HG02981 (cell line): ENCODE measurements around the gene WDR18.

Experiments used
- ATAC-seq: cut with Tn5 transposase; IDR thresholded peaks from one replicate; pipeline ENCODE4 v1.9.1; 2021; ENCODE audit warnings: mild to moderate bottlenecking, moderate library complexity; ENCODE audit not compliant: unreplicated experiment

Gene WDR18

GRCh38 chr19:964116-964520 lies 20.0 kb upstream of the WDR18 start:
- ATAC-seq, result no peak

GRCh38 chr19:964761-965694 lies 19.1 kb upstream of the WDR18 start:
- ATAC-seq, result no peak

GRCh38 chr19:966485-967088 lies 17.6 kb upstream of the WDR18 start:
- no peak for ATAC-seq

DNA sequence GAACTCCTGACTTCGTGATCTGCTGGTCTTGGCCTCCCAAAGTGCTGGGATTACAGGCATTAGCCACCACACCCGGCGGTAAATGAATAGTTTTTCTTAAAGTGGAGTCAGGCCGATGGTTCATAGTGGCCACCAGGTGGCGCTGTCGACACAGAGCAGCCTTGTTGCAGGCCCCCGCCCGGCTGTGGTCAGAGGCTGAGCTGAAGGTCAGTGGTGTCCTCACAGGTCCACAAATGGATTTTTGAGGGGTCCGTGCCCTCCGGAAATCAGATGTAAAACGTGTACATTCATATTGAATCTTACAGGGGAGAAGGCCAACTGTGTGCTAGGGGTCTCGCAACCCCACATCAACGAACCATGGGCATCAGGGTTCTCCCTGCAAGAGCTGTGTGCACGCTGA lies 13.4 kb upstream of the WDR18 start:
- no peak for ATAC-seq

DNA sequence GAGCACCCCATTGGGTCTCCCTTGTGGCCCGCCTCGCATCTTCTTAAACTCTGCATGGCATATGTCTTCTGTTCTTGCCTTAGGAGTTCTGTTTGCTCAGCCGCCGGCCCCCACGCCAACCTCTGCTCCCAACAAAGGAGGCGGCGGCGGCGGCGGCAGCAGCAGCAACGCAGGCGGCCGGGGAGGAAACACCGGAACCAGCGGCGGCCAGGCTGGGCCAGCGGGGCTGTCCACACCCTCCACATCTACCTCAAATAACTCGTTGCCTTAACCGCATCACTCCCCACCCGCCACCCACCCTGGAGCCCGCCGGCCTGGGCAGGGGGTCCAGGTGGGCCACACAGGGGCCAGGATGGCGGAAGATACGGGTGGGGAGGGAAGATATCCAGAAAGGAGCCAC lies 12.3 kb upstream of the WDR18 start:
- no peak for ATAC-seq

- no peak for ATAC-seq
Measured at GRCh38 chr19:972281-972680, 11.9 kb upstream of the WDR18 start.

- ATAC-seq, result no peak
Measured at GRCh38 chr19:973726-974563, 10.2 kb upstream of the WDR18 start.

DNA sequence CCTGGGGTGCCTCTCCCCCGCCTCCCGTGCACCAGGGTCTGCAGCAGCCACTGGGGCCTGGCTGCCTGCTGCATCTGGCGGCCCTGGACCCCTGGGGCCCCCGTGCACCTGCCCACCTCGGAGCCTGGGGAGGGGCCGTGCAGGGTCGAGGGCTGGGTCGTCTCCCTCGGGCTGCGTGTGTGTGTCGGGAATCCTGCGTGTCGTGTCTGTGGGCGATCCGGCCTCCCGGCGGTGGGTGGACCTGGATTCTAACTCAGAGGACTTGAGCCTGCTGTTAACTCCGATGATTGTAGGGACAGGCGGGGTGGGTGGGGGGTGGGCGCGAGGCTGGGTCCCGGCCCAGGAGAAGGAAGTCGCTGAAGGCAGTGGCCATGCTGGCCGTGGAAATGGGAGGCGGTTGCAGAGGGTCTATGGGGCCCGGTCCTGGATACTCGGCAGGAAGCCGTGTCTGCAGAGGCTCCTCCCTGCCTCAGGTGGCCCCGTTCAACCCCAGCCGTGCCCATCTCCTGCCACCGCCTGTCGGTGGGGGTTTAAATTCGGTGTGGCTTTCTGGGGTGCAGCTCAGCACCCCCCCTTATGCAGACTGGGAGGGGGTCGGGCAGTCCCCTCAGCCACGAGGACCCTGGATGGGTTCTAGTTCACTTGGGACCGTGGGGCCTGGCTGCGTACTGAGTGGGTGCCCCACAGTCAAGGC lies 9.4 kb upstream of the WDR18 start:
- no peak for ATAC-seq

- no peak for ATAC-seq
Measured at GRCh38 chr19:976476-976875, 7.7 kb upstream of the WDR18 start.

GRCh38 chr19:977058-977464 lies 7.1 kb upstream of the WDR18 start:
- no peak for ATAC-seq

DNA sequence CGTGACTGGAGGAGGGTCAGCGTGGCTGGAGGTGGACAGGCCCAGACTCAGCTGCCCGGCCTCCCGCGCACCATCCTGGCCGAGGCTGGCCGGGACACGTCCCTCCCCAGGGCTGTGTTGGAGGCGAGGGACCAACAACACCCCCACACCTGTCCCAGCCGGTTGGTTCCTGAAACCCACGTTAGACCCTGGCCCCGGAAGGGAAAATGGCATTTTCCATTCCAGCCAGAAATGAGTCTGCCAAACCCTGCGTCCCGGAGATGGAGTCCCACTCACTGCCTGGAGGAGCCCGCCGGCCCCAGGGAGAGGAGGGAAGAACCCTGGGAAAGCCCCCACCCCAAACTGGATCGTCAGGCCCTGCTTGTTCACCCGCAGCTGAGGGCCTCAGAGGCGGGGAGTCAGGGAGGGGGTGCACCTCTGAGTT lies 4.8 kb upstream of the WDR18 start:
- no peak for ATAC-seq

- ATAC-seq, result no peak
Measured at GRCh38 chr19:980133-980998, 3.8 kb upstream of the WDR18 start.

DNA sequence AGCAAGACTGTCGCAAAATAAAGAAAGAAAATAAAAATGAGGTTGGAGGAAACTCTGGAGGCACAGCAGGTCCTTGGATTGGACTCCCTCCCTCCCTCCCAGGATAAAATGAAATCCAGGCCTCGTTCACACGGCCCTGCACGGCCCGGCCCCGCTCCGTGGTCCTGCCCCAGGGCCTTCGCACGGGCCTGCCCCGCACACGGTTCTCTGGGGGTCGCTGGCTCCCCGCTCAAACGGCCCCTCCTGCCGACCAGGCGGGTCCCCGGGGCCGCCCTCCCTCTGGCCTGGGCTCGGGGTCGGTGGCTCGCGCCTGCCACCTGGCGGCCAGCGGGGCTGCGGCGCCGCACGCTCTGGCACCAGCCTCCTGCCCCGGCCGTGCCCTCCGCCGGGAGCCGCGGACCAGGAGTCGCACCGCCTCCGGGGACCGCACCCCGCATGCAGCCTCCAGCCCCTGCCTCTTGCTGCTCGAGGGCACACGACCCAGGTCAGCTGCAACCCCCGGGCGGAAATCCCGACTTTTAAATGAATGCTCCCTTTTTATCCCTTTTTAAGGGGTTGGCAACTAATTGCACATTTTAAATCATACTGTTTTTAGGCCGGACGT lies 1.5 kb upstream of the WDR18 start:
- ATAC-seq, result peak; percentile 47

DNA sequence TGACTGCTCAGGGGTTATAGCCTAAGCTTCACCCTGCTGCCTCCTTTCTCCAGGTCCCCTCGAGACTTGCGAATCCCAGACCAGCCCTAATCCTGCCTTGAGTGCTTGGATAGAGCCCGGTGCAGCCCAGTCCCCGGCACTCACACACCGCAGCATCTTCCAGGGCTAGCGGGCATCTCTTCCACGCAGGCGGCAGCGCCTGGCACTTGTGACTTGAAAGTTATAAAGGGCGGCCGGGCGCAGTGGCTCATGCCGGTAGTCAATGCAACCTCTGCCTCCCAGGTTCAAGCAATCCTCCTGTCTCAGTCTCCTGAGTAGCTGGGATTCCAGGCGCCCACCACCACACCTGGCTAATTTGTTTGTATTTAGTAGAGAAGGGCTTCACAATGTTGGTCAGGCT lies 1.9 kb downstream of the WDR18 start:
- ATAC-seq, result no peak

- ATAC-seq, result no peak
Measured at GRCh38 chr19:988081-988480, 3.9 kb downstream of the WDR18 start.

DNA sequence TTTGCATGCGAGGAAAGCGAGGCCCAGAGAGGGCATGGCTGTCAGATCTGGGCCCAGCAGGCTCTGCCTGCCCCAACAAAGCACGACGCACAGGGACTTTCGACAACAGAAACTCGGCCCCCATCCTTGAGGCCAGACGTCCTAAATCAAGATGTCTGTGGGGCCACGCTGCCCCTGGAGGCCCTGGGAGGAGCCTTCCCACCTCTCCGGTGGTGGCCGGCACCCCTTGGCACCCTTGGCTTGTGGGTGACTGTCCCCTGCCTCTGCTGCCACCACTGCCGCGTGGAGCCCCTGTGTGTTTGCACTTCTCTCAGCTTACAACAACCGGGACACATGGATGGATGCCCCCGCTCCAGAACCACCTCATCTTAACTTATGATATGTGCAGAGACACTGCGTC lies 4.4 kb downstream of the WDR18 start:
- no peak for ATAC-seq

GRCh38 chr19:989381-990081 lies 5.4 kb downstream of the WDR18 start:
- no peak for ATAC-seq

GRCh38 chr19:990119-990571 lies 6.0 kb downstream of the WDR18 start:
- ATAC-seq, result no peak

- ATAC-seq, result no peak
Measured at GRCh38 chr19:990746-991145, 6.6 kb downstream of the WDR18 start.
